Astrocyte (in vitro differentiated cells and primary cell): ENCODE data around the gene SATB1. TPM values are rescaled to one million over a fixed set of nuclear protein-coding genes. Genes with fewer than 3 reads are reported as not detected.

Experiments
- DNase-seq: peaks from one replicate; pipeline ENCODE4 v3.0.0-alpha.2; 2010; ENCODE audit warnings: low read depth
- FAIRE-seq: peaks from 2 replicates; lab custom pipeline; 2011; peaks lifted over from hg19 to GRCh38; lab: Jason Lieb, UNC
- H2AFZ ChIP-seq: 2 replicates; pipeline ENCODE4 v1.6.0; 2012; ENCODE audit warnings: low read depth, low read length, inconsistent platforms
- H3K27ac ChIP-seq: 2 replicates; pipeline ENCODE4 v1.5.1; 2011; ENCODE audit warnings: low read depth, low read length, inconsistent platforms
- H3K27me3 ChIP-seq: 2 replicates; pipeline ENCODE4 v1.6.0; 2011; ENCODE audit warnings: low read length, inconsistent platforms; ENCODE audit not compliant: insufficient read depth
- H3K36me3 ChIP-seq: 2 replicates; pipeline ENCODE4 v1.5.1; 2011; ENCODE audit warnings: low read length, inconsistent platforms; ENCODE audit not compliant: insufficient read depth
- H3K4me1 ChIP-seq: 2 replicates; pipeline ENCODE4 v1.5.1; 2011; ENCODE audit warnings: low read length, inconsistent platforms; ENCODE audit not compliant: insufficient read depth
- H3K4me2 ChIP-seq: 2 replicates; pipeline ENCODE4 v1.6.0; 2012; ENCODE audit warnings: low read length, inconsistent platforms
- H3K4me3 ChIP-seq: 2 replicates; pipeline ENCODE4 v1.5.1; 2011; ENCODE audit warnings: low read depth, mild to moderate bottlenecking, low read length, inconsistent platforms; ENCODE audit not compliant: insufficient read depth
- H3K79me2 ChIP-seq: 2 replicates; pipeline ENCODE4 v1.6.0; 2012; ENCODE audit warnings: mild to moderate bottlenecking, low read length, inconsistent platforms; ENCODE audit not compliant: insufficient read depth
- H3K9ac ChIP-seq: 2 replicates; pipeline ENCODE4 v1.6.0; 2012; ENCODE audit warnings: mild to moderate bottlenecking, low read length, inconsistent platforms
- H3K9me3 ChIP-seq: 2 replicates; pipeline ENCODE4 v1.5.1; 2012; ENCODE audit warnings: low read depth, mild to moderate bottlenecking, low read length, inconsistent platforms; ENCODE audit not compliant: insufficient read depth
- H4K20me1 ChIP-seq: 2 replicates; pipeline ENCODE4 v1.6.0; 2012; ENCODE audit warnings: low read length, inconsistent platforms; ENCODE audit not compliant: insufficient read depth
- H3K27ac Mint-ChIP-seq: one replicate; pipeline ENCODE4 v1.8.0; 2021; ENCODE audit warnings: mild to moderate bottlenecking, mixed read lengths; ENCODE audit not compliant: unreplicated experiment
- H3K27me3 Mint-ChIP-seq: one replicate; pipeline ENCODE4 v1.8.0; 2021; ENCODE audit warnings: low read depth, mixed read lengths; ENCODE audit not compliant: unreplicated experiment
- H3K36me3 Mint-ChIP-seq: one replicate; pipeline ENCODE4 v1.8.0; 2021; ENCODE audit warnings: low read depth, mixed read lengths; ENCODE audit not compliant: unreplicated experiment
- H3K4me1 Mint-ChIP-seq: one replicate; pipeline ENCODE4 v1.8.0; 2021; ENCODE audit warnings: low read depth, mixed read lengths; ENCODE audit not compliant: unreplicated experiment
- H3K4me3 Mint-ChIP-seq: one replicate; pipeline ENCODE4 v1.8.0; 2021; ENCODE audit warnings: mild to moderate bottlenecking, moderate library complexity, mixed read lengths; ENCODE audit not compliant: unreplicated experiment
- H3K9me3 Mint-ChIP-seq: one replicate; pipeline ENCODE4 v1.8.0; 2021; ENCODE audit warnings: mild to moderate bottlenecking, mixed read lengths; ENCODE audit not compliant: unreplicated experiment
- CTCF ChIP-seq: IDR thresholded peaks from 2 replicates; pipeline ENCODE4 v1.5.1; 2011; ENCODE audit warnings: low read depth, mild to moderate bottlenecking, inconsistent platforms, low read length, moderate library complexity; ENCODE audit not compliant: insufficient read depth
- EZH2 ChIP-seq: IDR thresholded peaks from 2 replicates; pipeline ENCODE4 v1.6.1; 2012; ENCODE audit warnings: mild to moderate bottlenecking, low read length, inconsistent platforms; ENCODE audit not compliant: insufficient read depth
- total RNA-seq: library from RNA; stranded (reverse); gene quantifications from 2 replicates; pipeline ENCODE4 v1.2.1, GENCODE V29; 2021

Gene SATB1
- total RNA-seq, 1 donor from 2014 or later: 18.0 TPM

GRCh38 chr3:18423401-18424212 is 1.5 kb downstream of the SATB1 start:
- H3K4me3 Mint-ChIP-seq: peak overlapping the region; percentile 93
- peak; percentile 20 for FAIRE-seq

GRCh38 chr3:18422972-18423371 is 2.2 kb downstream of the SATB1 start:
- H3K36me3 ChIP-seq: no peaks in the 10 kb centered on the region
- H3K4me1 ChIP-seq: peaks cover 3% of the 10 kb centered on the region
- no peaks in the 10 kb centered on the region for H4K20me1 ChIP-seq
- Mint-ChIP-seq H3K9me3 (no peaks in the 10 kb centered on the region), H3K27me3 (no peaks in the 10 kb centered on the region), H3K4me3 (peak overlapping the region; percentile 93), H3K36me3 (no peaks in the 10 kb centered on the region), H3K27ac (peak overlapping the region; percentile 36), H3K4me1 (peaks cover 25% of the 10 kb centered on the region)
- H3K9ac ChIP-seq: peak overlapping the region; percentile 89
- peak overlapping the region; percentile 59 for H2AFZ ChIP-seq
- DNase-seq (no peak), FAIRE-seq (no peak)
- H3K27me3 ChIP-seq: peaks cover 2% of the 10 kb centered on the region
- no peak overlapping the region for H3K27ac ChIP-seq
- peak overlapping the region; percentile 100 for H3K4me2 ChIP-seq
- peak overlapping the region; percentile 89 for H3K4me3 ChIP-seq
- TF ChIP-seq EZH2 (no peak), CTCF (no peak)
- no peaks in the 10 kb centered on the region for H3K9me3 ChIP-seq
- H3K79me2 ChIP-seq: no peaks in the 10 kb centered on the region

More at GRCh38 chr3:18423401-18424212, 1.5 kb downstream of the SATB1 start:
- Histone ChIP-seq H3K9ac (peak overlapping the region; percentile 89), H3K4me3 (peak overlapping the region; percentile 89), H3K9me3 (no peaks in the 10 kb centered on the region), H3K27ac (no peak overlapping the region), H4K20me1 (no peaks in the 10 kb centered on the region), H3K4me1 (peaks cover 3% of the 10 kb centered on the region), H3K27me3 (peaks cover 2% of the 10 kb centered on the region), H3K4me2 (peak overlapping the region; percentile 100), H3K79me2 (no peaks in the 10 kb centered on the region), H3K36me3 (no peaks in the 10 kb centered on the region), H2AFZ (peak overlapping the region; percentile 89)
- Mint-ChIP-seq H3K27me3 (no peaks in the 10 kb centered on the region), H3K27ac (peak overlapping the region; percentile 79), H3K9me3 (no peaks in the 10 kb centered on the region), H3K36me3 (no peaks in the 10 kb centered on the region), H3K4me1 (peaks cover 25% of the 10 kb centered on the region)
- TF ChIP-seq EZH2: no peak
- TF ChIP-seq CTCF: no peak
- peak; percentile 54 for DNase-seq

- no peaks in the 10 kb centered on the region for H3K36me3 Mint-ChIP-seq
- H3K9me3 Mint-ChIP-seq: no peaks in the 10 kb centered on the region
- no peak for FAIRE-seq
- Histone ChIP-seq H3K27ac (no peak overlapping the region), H3K9me3 (no peaks in the 10 kb centered on the region), H3K4me2 (no peak overlapping the region), H3K4me3 (no peak overlapping the region), H3K9ac (no peak overlapping the region), H2AFZ (no peak overlapping the region), H3K27me3 (no peaks in the 10 kb centered on the region), H3K79me2 (no peaks in the 10 kb centered on the region), H3K4me1 (peaks cover 3% of the 10 kb centered on the region), H4K20me1 (no peaks in the 10 kb centered on the region), H3K36me3 (no peaks in the 10 kb centered on the region)
- TF ChIP-seq EZH2: no peak
- no peak for TF ChIP-seq CTCF
- H3K4me3 Mint-ChIP-seq: no peak overlapping the region
- no peak for DNase-seq
- peaks cover 25% of the 10 kb centered on the region for H3K4me1 Mint-ChIP-seq
- H3K27ac Mint-ChIP-seq: no peak overlapping the region
- H3K27me3 Mint-ChIP-seq: no peaks in the 10 kb centered on the region
Measured at GRCh38 chr3:18420555-18420954, 4.6 kb downstream of the SATB1 start.
